Hepatocyte (in vitro differentiated cells): ENCODE measurements around the gene PRTFDC1.

Experiments used
- CTCF ChIP-seq: fragments of 200-600 bp; sonication (generic); IDR thresholded peaks from 2 replicates; pipeline ENCODE4 v1.5.1; 2016; ENCODE audit warnings: antibody characterized with exemption, mild to moderate bottlenecking; ENCODE audit not compliant: poor library complexity
- EZH2 ChIP-seq: fragments of 200-600 bp; sonication (generic); IDR thresholded peaks from 2 replicates; pipeline ENCODE4 v1.6.1; 2016; ENCODE audit warnings: antibody characterized with exemption, mild to moderate bottlenecking, borderline replicate concordance
- EZH2phosphoT487 ChIP-seq: fragments of 200-600 bp; sonication (generic); IDR thresholded peaks from one replicate; pipeline ENCODE4 v1.6.1; 2018; ENCODE audit warnings: antibody characterized with exemption, mild to moderate bottlenecking, low read depth, moderate library complexity; ENCODE audit not compliant: unreplicated experiment, severe bottlenecking

GRCh38 chr10:24813856-24814255 is 138.6 kb downstream of the PRTFDC1 start:
- TF ChIP-seq CTCF (no peak), EZH2 (no peak), EZH2phosphoT487 (no peak)
